AG04450 (cell line): ENCODE data around the gene DAPK2. TPM values are rescaled to one million over a fixed set of nuclear protein-coding genes. Genes with fewer than 3 reads are reported as not detected.
"Not testable (repeated sequence)": the region's sequence is repeated elsewhere in the genome, so short reads cannot be mapped to it uniquely, and the experiment has no call there.

Experiments used
- CTCF ChIA-PET: fragments of 300-600, 350-600 bp; formaldehyde crosslinking; extraction: SDS; loops from one replicate; lab custom pipeline; 2022; ENCODE audit warnings: antibody characterized with exemption, inconsistent platforms; lab: Charles Lee
- POLR2A ChIA-PET: fragments of 350-600 bp; formaldehyde crosslinking; extraction: SDS; loops from one replicate; lab custom pipeline; 2021; ENCODE audit warnings: antibody characterized with exemption, inconsistent platforms; lab: Yijun Ruan, JAX
- DNase-seq: peaks from one replicate; pipeline ENCODE4 v3.0.0-alpha.2; 2011; ENCODE audit warnings: low read depth, low spot score
- H3K27ac ChIP-seq: one replicate; pipeline ENCODE4 v1.5.1; 2012; ENCODE audit warnings: low read depth, low read length, control low read depth
- H3K27me3 ChIP-seq: one replicate; pipeline ENCODE4 v1.6.0; 2012; ENCODE audit warnings: low read length; ENCODE audit not compliant: control insufficient read depth, insufficient read depth
- H3K4me3 ChIP-seq: 2 replicates; pipeline ENCODE4 v1.5.1; 2011; ENCODE audit warnings: mild to moderate bottlenecking, low read depth, low read length, control low read depth
- H3K9me3 ChIP-seq: 2 replicates; pipeline ENCODE4 v1.5.1; 2012; ENCODE audit warnings: low read length; ENCODE audit not compliant: control insufficient read depth, insufficient read depth
- polyA plus RNA-seq: library from polyadenylated mRNA; depleted of rRNA; stranded (reverse); fragments of >200 nt; gene quantifications from 2 replicates; pipeline ENCODE4 v1.2.3, GENCODE V29; 2011
- TF ChIP-seq, protein P1 (sequence below): IDR thresholded peaks from 2 replicates; pipeline ENCODE4 v1.5.1; 2011; ENCODE audit warnings: low read depth, low read length, control low read depth, inconsistent platforms

The DAPK2 gene
- polyA plus RNA-seq, 1 experiment = 0.42 TPM

DNA sequence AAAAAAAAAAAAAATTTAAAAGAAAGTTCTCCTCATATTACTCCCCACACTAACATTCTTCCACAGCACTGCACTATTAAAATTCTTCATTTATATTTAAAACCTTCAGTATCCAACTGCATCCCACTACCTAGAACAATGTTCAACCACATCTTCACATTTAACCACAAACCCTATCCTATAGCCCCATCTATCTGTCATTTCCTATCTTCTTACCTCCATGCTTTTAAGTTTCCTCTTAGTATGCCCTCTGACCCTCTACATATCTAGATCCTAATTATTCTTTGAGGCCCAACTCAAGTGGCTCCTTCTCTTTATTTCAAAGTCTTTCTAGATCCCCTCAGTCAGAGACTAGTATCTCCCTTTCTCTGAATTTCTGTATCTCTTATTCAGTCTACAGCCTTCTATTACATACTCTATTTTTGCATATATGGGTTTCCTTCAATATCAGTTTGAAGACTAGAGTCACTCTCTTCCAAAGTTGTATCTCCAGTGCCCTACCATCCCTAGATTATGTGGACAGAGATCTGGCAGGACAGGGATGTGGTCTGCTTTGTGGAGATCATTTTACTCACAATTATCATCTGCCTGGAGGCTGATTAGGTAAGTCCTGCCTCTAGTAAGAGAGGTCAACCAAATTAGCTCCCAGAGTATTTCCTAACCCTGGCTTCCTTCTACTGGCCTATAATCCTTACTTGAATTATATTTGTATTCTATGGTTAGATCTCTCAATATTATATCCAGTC is 46.0 kb upstream of the DAPK2 start:
- peaks cover 3% of the 10 kb centered on the region; the same call in 1 of the 2 replicates for H3K9me3 ChIP-seq
- TF ChIP-seq, protein P1, sequence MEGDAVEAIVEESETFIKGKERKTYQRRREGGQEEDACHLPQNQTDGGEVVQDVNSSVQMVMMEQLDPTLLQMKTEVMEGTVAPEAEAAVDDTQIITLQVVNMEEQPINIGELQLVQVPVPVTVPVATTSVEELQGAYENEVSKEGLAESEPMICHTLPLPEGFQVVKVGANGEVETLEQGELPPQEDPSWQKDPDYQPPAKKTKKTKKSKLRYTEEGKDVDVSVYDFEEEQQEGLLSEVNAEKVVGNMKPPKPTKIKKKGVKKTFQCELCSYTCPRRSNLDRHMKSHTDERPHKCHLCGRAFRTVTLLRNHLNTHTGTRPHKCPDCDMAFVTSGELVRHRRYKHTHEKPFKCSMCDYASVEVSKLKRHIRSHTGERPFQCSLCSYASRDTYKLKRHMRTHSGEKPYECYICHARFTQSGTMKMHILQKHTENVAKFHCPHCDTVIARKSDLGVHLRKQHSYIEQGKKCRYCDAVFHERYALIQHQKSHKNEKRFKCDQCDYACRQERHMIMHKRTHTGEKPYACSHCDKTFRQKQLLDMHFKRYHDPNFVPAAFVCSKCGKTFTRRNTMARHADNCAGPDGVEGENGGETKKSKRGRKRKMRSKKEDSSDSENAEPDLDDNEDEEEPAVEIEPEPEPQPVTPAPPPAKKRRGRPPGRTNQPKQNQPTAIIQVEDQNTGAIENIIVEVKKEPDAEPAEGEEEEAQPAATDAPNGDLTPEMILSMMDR = no peak
- DNase-seq = no peak
- POLR2A ChIA-PET = interaction anchor here (1.3 to 1.6 kb wide), 2 partner anchors 19 to 61 kb away, joined by 3 to 4 read pairs; no protein-coding TSS in a partner anchor
- CTCF ChIA-PET = interaction anchor here (1.2 kb wide), 1 partner anchor 340 kb away, joined by 3 read pairs; no protein-coding TSS in a partner anchor
- peak overlapping the region; percentile 17; the same call in 1 of the 2 replicates for H3K4me3 ChIP-seq
- H3K27ac ChIP-seq = no peak overlapping the region
- H3K27me3 ChIP-seq = no peaks in the 10 kb centered on the region

DNA sequence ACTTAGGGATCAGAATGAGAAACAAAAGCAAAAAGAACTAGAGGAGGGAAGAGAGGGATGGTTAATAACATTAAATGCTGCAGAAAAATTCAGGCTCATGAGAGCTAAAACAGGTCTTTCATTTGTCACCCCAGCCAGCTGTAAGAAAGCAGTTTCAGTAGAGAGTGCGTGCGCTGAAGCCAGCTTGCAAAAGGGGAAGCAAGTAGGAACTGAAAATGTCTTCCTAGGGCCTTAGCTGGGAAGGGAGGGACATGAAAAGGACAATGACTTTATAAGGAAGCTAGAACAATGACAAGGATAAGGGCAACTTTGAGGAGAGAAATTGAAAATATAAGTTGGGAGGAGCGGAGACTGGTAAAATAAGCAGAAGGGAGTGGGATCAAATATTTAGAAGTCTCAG is 44.2 kb upstream of the DAPK2 start:
- Histone ChIP-seq H3K27ac (no peak overlapping the region), H3K27me3 (no peaks in the 10 kb centered on the region), H3K9me3 (no peaks in the 10 kb centered on the region), H3K4me3 (no peak overlapping the region)
- TF ChIP-seq, protein P1 = no peak
- CTCF ChIA-PET = no interaction called here
- no peak for DNase-seq
- POLR2A ChIA-PET = no interaction called here

- Histone ChIP-seq H3K9me3 (no peaks in the 10 kb centered on the region), H3K27ac (no peak overlapping the region), H3K4me3 (no peak overlapping the region), H3K27me3 (no peaks in the 10 kb centered on the region)
- POLR2A ChIA-PET = no interaction called here
- DNase-seq = no peak
- CTCF ChIA-PET = no interaction called here
- TF ChIP-seq, protein P1 = no peak
These were observed 43.4 kb upstream of the DAPK2 start for GRCh38 chr15:64089543-64090280.

- TF ChIP-seq, protein P1 = no peak
- no peaks in the 10 kb centered on the region for H3K27me3 ChIP-seq
- no peak for DNase-seq
- H3K4me3 ChIP-seq = no peak overlapping the region
- no peak overlapping the region for H3K27ac ChIP-seq
- H3K9me3 ChIP-seq = no peaks in the 10 kb centered on the region
- ChIA-PET CTCF (interaction anchor here (1.0 kb wide), 1 partner anchor 331 kb away, joined by 3 read pairs; no protein-coding TSS in a partner anchor), POLR2A (no interaction called here)
These were observed 36.5 kb upstream of the DAPK2 start for GRCh38 chr15:64082757-64083156.

- H3K4me3 ChIP-seq, H3K27ac ChIP-seq, DNase-seq, H3K27me3 ChIP-seq, H3K9me3 ChIP-seq: not testable (repeated sequence)
- ChIA-PET CTCF (interaction anchor here (1.1 to 1.8 kb wide), 2 partner anchors 27 to 321 kb away, joined by 3 to 4 read pairs; partner anchors contain the start of gene DAPK2), POLR2A (interaction anchor here (1.0 kb wide), 1 partner anchor 20 kb away, joined by 4 read pairs; the partner anchor contains the start of gene CIAO2A)
These were observed 27.2 kb upstream of the DAPK2 start for GRCh38 chr15:64073496-64073895.
